Bronchial epithelial cell (primary cell): Measurements from ENCODE around the gene DIAPH1. TPM values are rescaled to one million over a fixed set of nuclear protein-coding genes. Genes with fewer than 3 reads are reported as not detected.

Experiments used
- DNase-seq: peaks from one replicate; pipeline ENCODE4 v3.0.0-alpha.2; 2010; ENCODE audit warnings: low read depth
- FAIRE-seq: peaks from 2 replicates; lab custom pipeline; 2011; peaks lifted over from hg19 to GRCh38; lab: Jason Lieb, UNC
- H3K27me3 ChIP-seq: 2 replicates; pipeline ENCODE4 v1.5.1; 2011; ENCODE audit warnings: low read length; ENCODE audit not compliant: control insufficient read depth, insufficient read depth
- H3K36me3 ChIP-seq: 2 replicates; pipeline ENCODE4 v1.5.1; 2011; ENCODE audit warnings: low read length; ENCODE audit not compliant: control insufficient read depth, insufficient read depth
- H3K4me3 ChIP-seq: 2 replicates; pipeline ENCODE4 v1.5.1; 2011; ENCODE audit warnings: mild to moderate bottlenecking, low read depth, low read length, control low read depth
- CTCF ChIP-seq: IDR thresholded peaks from 2 replicates; pipeline ENCODE4 v1.5.1; 2011; ENCODE audit warnings: mild to moderate bottlenecking, moderate library complexity, low read length, control low read depth, inconsistent platforms; ENCODE audit not compliant: insufficient read depth, severe bottlenecking
- total RNA-seq: library from RNA; depleted of rRNA; stranded (reverse); fragments of >200 nt; gene quantifications from 2 replicates; pipeline ENCODE4 v1.2.1, GENCODE V29; 2014

The DIAPH1 gene
- total RNA-seq, 1 donor from 2014 or later: 48.2 TPM

- no peak for TF ChIP-seq CTCF
- DNase-seq (no peak), FAIRE-seq (no peak)
- Histone ChIP-seq H3K36me3 (peaks cover 1% of the 10 kb centered on the region), H3K27me3 (no peaks in the 10 kb centered on the region), H3K4me3 (no peak overlapping the region)
Observed at GRCh38 chr5:141503681-141504080, 115.1 kb downstream of the DIAPH1 start.

- Histone ChIP-seq H3K27me3 (no peaks in the 10 kb centered on the region), H3K4me3 (no peak overlapping the region), H3K36me3 (peaks cover 1% of the 10 kb centered on the region)
- no peak for TF ChIP-seq CTCF
- no peak for FAIRE-seq
- DNase-seq: no peak
Observed at GRCh38 chr5:141501761-141502160, 117.0 kb downstream of the DIAPH1 start.

GRCh38 chr5:141496038-141496437 lies 122.8 kb downstream of the DIAPH1 start:
- no peak for TF ChIP-seq CTCF
- Histone ChIP-seq H3K36me3 (no peaks in the 10 kb centered on the region), H3K4me3 (no peak overlapping the region), H3K27me3 (peaks cover 3% of the 10 kb centered on the region)
- FAIRE-seq: peak; percentile 23
- no peak for DNase-seq

GRCh38 chr5:141495453-141495811 lies 123.4 kb downstream of the DIAPH1 start:
- no peak for DNase-seq
- Histone ChIP-seq H3K4me3 (no peak overlapping the region), H3K27me3 (peaks cover 6% of the 10 kb centered on the region), H3K36me3 (no peaks in the 10 kb centered on the region)
- no peak for FAIRE-seq
- no peak for TF ChIP-seq CTCF

- FAIRE-seq (no peak), DNase-seq (no peak)
Observed at GRCh38 chr5:141494761-141495452, 123.9 kb downstream of the DIAPH1 start.

More at GRCh38 chr5:141494761-141495452, 123.9 kb downstream of the DIAPH1 start:
- Histone ChIP-seq H3K4me3 (no peak overlapping the region), H3K36me3 (no peaks in the 10 kb centered on the region), H3K27me3 (peaks cover 6% of the 10 kb centered on the region)
- no peak for TF ChIP-seq CTCF
